ENCODE measurements around the gene SYTL5.
A peak's percentile ranks its signal among the peaks of the same experiment; 100 is the strongest.
"Not testable (repeated sequence)": the region's sequence is repeated elsewhere in the genome, so short reads cannot be mapped to it uniquely, and the experiment has no call there.

SYTL5 gene

DNA sequence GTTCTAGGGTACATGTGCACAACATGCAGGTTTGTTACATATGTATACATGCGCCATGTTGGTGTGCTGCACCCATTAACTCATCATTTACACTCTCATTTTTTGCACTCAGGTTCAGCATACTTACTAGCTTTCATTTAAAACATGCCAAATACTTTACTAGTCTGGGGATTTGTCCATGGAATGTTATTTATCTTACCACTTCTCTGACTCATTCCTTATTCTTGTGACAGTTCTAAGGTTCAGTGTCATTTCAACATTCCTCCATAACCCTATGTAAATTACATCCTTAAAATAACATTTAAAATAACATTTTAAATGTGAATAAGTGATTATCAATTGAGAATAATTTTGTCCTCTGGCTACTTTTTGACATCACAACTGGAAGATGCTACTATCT lies 19.5 kb upstream of the SYTL5 start:
- H3K36me3 ChIP-seq (ENCODE audit: control insufficient read depth in 1 of 2, insufficient read depth in 2 of 2, low read length in 2 of 2) = no peaks in the 10 kb centered on the region
- WGBS (ENCODE audit: extremely low coverage, insufficient coverage, insufficient read length) = no CpG with 5 or more reads among the region's 1 CpG

DNA sequence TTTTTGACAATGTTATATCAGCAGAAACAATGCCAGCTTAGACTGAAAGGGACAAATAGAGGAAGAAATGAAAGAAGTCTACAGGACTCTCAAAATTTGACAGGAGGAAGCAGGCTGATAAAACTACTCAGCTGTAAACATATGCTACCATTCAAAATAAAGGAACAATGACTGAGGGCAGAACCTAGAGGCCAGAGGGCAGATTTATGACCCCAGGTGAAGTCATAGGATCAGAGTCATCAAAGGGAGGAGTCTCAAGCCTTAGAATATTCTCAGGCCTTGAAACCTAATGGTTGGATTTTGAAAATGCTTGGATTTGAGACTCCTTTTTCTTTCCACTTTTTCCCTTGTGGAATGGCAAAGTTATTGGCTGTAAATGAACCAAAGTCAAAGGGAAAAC lies 17.0 kb upstream of the SYTL5 start:
- Histone ChIP-seq H3K18ac (ENCODE audit: low read length) (no peak overlapping the region), H2AFZ (ENCODE audit: insufficient read depth, low read length, poor library complexity) (no peak overlapping the region), H3K9ac (ENCODE audit: low read length) (no peak overlapping the region), H3K36me3 (ENCODE audit: control insufficient read depth in 1 of 2, insufficient read depth in 2 of 2, low read length in 2 of 2) (no peaks in the 10 kb centered on the region), H4K12ac (ENCODE audit: low read depth, low read length) (no peak overlapping the region), H3K79me2 (ENCODE audit: control insufficient read depth, insufficient read depth, low read length, poor library complexity) (no peaks in the 10 kb centered on the region), H2AK5ac (ENCODE audit: low read length) (no peak overlapping the region), H4K91ac (ENCODE audit: low read depth, low read length) (no peak overlapping the region), H3K4me3 (ENCODE audit: low read depth, low read length) (no peak overlapping the region), H3K23ac (ENCODE audit: low read length) (no peak overlapping the region), H2BK5ac (ENCODE audit: low read depth, low read length, poor library complexity) (no peak overlapping the region), H2BK120ac (ENCODE audit: insufficient read depth, low read length, poor library complexity) (no peak overlapping the region), H3K4me2 (ENCODE audit: low read length) (no peak overlapping the region), H3K9me3 (ENCODE audit: insufficient read depth, low read depth, low read length) (no peaks in the 10 kb centered on the region), H2BK12ac (ENCODE audit: low read length) (no peak overlapping the region), H3K79me1 (ENCODE audit: low read length) (no peaks in the 10 kb centered on the region), H4K8ac (ENCODE audit: low read depth, low read length) (no peak overlapping the region), H3K4me1 (ENCODE audit: control insufficient read depth in 1 of 2, insufficient read depth in 2 of 2, low read length in 2 of 2) (no peaks in the 10 kb centered on the region), H3K4ac (ENCODE audit: low read depth, low read length) (no peak overlapping the region), H3K27ac (ENCODE audit: low read depth, low read length) (no peak overlapping the region), H3K14ac (ENCODE audit: low read length) (no peak overlapping the region), H3K27me3 (ENCODE audit: insufficient read depth, low read length) (no peaks in the 10 kb centered on the region)
- no peak for DNase-seq

More for the DNA sequence above, 19.5 kb upstream of the SYTL5 start:
- H3K4me3 ChIP-seq (ENCODE audit: low read depth, low read length) = no peak overlapping the region
- H2BK5ac ChIP-seq (ENCODE audit: low read depth, low read length, poor library complexity) = no peak overlapping the region
- no peaks in the 10 kb centered on the region for H3K79me2 ChIP-seq (ENCODE audit: control insufficient read depth, insufficient read depth, low read length, poor library complexity)
- H3K23ac ChIP-seq (ENCODE audit: low read length) = no peak overlapping the region
- H3K9me3 ChIP-seq (ENCODE audit: insufficient read depth, low read depth, low read length) = no peaks in the 10 kb centered on the region
- H2AK5ac ChIP-seq (ENCODE audit: low read length) = no peak overlapping the region
- no peak overlapping the region for H2BK12ac ChIP-seq (ENCODE audit: low read length)
- no peak overlapping the region for H4K8ac ChIP-seq (ENCODE audit: low read depth, low read length)
- H3K18ac ChIP-seq (ENCODE audit: low read length) = no peak overlapping the region
- H3K79me1 ChIP-seq (ENCODE audit: low read length) = no peaks in the 10 kb centered on the region
- H2BK120ac ChIP-seq (ENCODE audit: insufficient read depth, low read length, poor library complexity) = no peak overlapping the region
- no peaks in the 10 kb centered on the region for H3K27me3 ChIP-seq (ENCODE audit: insufficient read depth, low read length)
- no peak overlapping the region for H3K9ac ChIP-seq (ENCODE audit: low read length)
- H4K12ac ChIP-seq (ENCODE audit: low read depth, low read length) = no peak overlapping the region
- H3K4ac ChIP-seq (ENCODE audit: low read depth, low read length) = no peak overlapping the region
- DNase-seq = peak in 1 of 2 donors; percentile 45
- no peak overlapping the region for H3K4me2 ChIP-seq (ENCODE audit: low read length)
- no peak overlapping the region for H4K91ac ChIP-seq (ENCODE audit: low read depth, low read length)
- H3K4me1 ChIP-seq (ENCODE audit: control insufficient read depth in 1 of 2, insufficient read depth in 2 of 2, low read length in 2 of 2) = no peaks in the 10 kb centered on the region
- no peak overlapping the region for H3K14ac ChIP-seq (ENCODE audit: low read length)
- no peak overlapping the region for H3K27ac ChIP-seq (ENCODE audit: low read depth, low read length)
- no peak overlapping the region for H2AFZ ChIP-seq (ENCODE audit: insufficient read depth, low read length, poor library complexity)

DNA sequence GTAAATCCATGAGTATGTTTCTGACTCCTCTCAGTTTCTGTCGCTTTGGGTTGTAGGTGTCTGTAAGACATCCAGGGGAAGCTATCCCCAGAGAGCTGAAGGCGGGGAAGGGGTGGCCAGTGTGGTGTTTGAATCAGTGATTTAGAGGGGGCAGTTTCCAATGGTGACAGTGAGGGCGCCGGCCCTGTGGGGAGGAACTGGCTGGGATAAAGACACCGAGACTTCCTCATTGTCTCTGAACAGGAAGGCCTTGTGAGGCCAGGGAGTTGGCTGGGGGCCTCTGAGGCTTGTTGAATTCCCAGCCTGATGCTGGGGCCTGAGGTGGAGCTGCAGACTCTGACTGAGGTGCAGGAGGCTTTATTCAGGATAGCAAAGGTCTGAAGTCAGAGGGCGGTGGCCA lies 15.1 kb upstream of the SYTL5 start:
- no CpG with 5 or more reads among the region's 6 CpGs for WGBS (ENCODE audit: extremely low coverage, insufficient coverage, insufficient read length)
- H3K9me3 ChIP-seq (ENCODE audit: insufficient read depth, low read depth, low read length); H3K18ac ChIP-seq (ENCODE audit: low read length): not testable (repeated sequence)

DNA sequence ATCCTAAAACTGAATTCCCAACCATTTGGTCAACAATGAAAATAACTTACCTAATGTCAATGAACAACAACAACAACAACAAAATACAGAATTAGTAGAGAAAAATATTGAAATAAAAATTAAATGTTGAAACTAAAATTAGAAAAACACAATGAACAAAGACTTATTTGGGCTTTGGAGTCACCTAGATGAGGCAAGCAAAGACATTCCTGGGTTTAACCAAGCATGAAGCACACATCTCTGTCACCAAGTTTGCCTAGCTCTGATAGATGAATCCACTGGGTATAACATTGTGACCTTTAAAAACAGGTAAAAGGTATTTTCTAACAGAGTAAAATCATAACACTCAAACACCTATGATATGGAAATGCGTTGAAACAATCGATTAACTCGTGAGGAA lies 13.2 kb upstream of the SYTL5 start:
- Histone ChIP-seq H3K18ac (ENCODE audit: low read length) (no peak overlapping the region), H4K8ac (ENCODE audit: low read depth, low read length) (no peak overlapping the region), H3K14ac (ENCODE audit: low read length) (no peak overlapping the region), H2BK5ac (ENCODE audit: low read depth, low read length, poor library complexity) (no peak overlapping the region), H3K23ac (ENCODE audit: low read length) (no peak overlapping the region), H4K91ac (ENCODE audit: low read depth, low read length) (no peak overlapping the region), H2BK120ac (ENCODE audit: insufficient read depth, low read length, poor library complexity) (no peak overlapping the region), H3K4me1 (ENCODE audit: control insufficient read depth in 1 of 2, insufficient read depth in 2 of 2, low read length in 2 of 2) (no peaks in the 10 kb centered on the region), H3K4me2 (ENCODE audit: low read length) (no peak overlapping the region), H4K12ac (ENCODE audit: low read depth, low read length) (no peak overlapping the region), H3K79me1 (ENCODE audit: low read length) (peaks cover 2% of the 10 kb centered on the region), H2AFZ (ENCODE audit: insufficient read depth, low read length, poor library complexity) (no peak overlapping the region), H3K9ac (ENCODE audit: low read length) (no peak overlapping the region), H2BK12ac (ENCODE audit: low read length) (no peak overlapping the region), H3K4ac (ENCODE audit: low read depth, low read length) (no peak overlapping the region), H3K9me3 (ENCODE audit: insufficient read depth, low read depth, low read length) (no peaks in the 10 kb centered on the region), H3K79me2 (ENCODE audit: control insufficient read depth, insufficient read depth, low read length, poor library complexity) (no peaks in the 10 kb centered on the region), H2AK5ac (ENCODE audit: low read length) (no peak overlapping the region), H3K27me3 (ENCODE audit: insufficient read depth, low read length) (no peaks in the 10 kb centered on the region), H3K27ac (ENCODE audit: low read depth, low read length) (no peak overlapping the region), H3K36me3 (ENCODE audit: control insufficient read depth in 1 of 2, insufficient read depth in 2 of 2, low read length in 2 of 2) (peaks cover 0 to 1% of the 10 kb centered on the region in 2 experiments), H3K4me3 (ENCODE audit: low read depth, low read length) (no peak overlapping the region)
- DNase-seq = no peak
- WGBS (ENCODE audit: extremely low coverage, insufficient coverage, insufficient read length) = no CpG with 5 or more reads among the region's 3 CpGs

More for the DNA sequence above, 15.1 kb upstream of the SYTL5 start:
- not testable (repeated sequence) for H3K14ac ChIP-seq (ENCODE audit: low read length); H3K4ac ChIP-seq (ENCODE audit: low read depth, low read length); H3K79me1 ChIP-seq (ENCODE audit: low read length); H2BK120ac ChIP-seq (ENCODE audit: insufficient read depth, low read length, poor library complexity); H3K79me2 ChIP-seq (ENCODE audit: control insufficient read depth, insufficient read depth, low read length, poor library complexity); H3K27ac ChIP-seq (ENCODE audit: low read depth, low read length); H2AFZ ChIP-seq (ENCODE audit: insufficient read depth, low read length, poor library complexity); H4K12ac ChIP-seq (ENCODE audit: low read depth, low read length); H2BK5ac ChIP-seq (ENCODE audit: low read depth, low read length, poor library complexity); H3K36me3 ChIP-seq (ENCODE audit: control insufficient read depth in 1 of 2, insufficient read depth in 2 of 2, low read length in 2 of 2); H3K9ac ChIP-seq (ENCODE audit: low read length); H3K27me3 ChIP-seq (ENCODE audit: insufficient read depth, low read length); H2AK5ac ChIP-seq (ENCODE audit: low read length); H3K23ac ChIP-seq (ENCODE audit: low read length); H3K4me1 ChIP-seq (ENCODE audit: control insufficient read depth in 1 of 2, insufficient read depth in 2 of 2, low read length in 2 of 2); H4K8ac ChIP-seq (ENCODE audit: low read depth, low read length); H2BK12ac ChIP-seq (ENCODE audit: low read length); H4K91ac ChIP-seq (ENCODE audit: low read depth, low read length); H3K4me2 ChIP-seq (ENCODE audit: low read length); DNase-seq; H3K4me3 ChIP-seq (ENCODE audit: low read depth, low read length)

Measured in trophoblast cell (in vitro differentiated cells and primary cell).